HG03521 (cell line): ENCODE measurements around the gene MAP7D3.

Experiments
- ATAC-seq: cut with Tn5 transposase; IDR thresholded peaks from one replicate; pipeline ENCODE4 v1.9.1; 2021; ENCODE audit warnings: mild to moderate bottlenecking, moderate library complexity; ENCODE audit not compliant: unreplicated experiment

Gene MAP7D3

DNA sequence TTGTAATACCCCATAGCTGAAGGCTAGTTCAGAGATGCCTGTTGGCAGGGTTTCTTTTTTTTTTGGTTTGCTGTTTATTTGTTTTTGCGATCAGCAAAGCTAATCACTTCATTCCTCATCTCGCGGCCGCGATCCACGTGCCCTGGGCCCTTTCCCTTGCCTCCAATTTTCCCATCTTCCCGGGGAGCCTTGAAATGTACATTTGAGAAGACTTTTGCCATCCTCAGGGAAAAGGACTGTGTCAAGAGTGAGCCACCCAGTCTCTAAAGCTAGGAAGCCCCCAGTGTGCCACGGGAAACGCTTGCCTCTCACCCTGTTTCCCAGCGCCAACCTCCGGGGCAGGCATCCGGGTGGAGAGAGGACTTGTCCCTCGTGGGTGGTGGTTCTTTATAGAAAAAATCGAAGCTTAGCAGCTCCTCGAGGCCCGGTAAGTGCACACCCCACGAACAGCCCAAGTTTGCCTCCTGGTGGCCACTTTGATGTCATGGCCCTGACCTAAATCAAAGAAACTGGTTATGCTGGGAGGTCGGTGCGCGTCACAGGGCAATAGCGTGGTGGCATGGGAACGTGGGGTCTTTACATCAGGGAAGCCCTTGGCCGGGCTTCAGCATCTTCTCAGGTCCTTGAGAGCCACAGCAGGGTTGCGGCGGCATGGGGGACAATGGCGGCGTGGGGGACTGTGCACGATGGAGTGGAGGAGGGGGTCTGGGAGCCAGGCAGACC lies 42.0 kb downstream of the MAP7D3 start:
- ATAC-seq: no peak

GRCh38 chrX:136207546-136207945 lies 43.7 kb downstream of the MAP7D3 start:
- no peak for ATAC-seq

GRCh38 chrX:136206916-136207315 lies 44.3 kb downstream of the MAP7D3 start:
- ATAC-seq: no peak

- ATAC-seq: no peak
These were observed 45.3 kb downstream of the MAP7D3 start for GRCh38 chrX:136205882-136206380.

DNA sequence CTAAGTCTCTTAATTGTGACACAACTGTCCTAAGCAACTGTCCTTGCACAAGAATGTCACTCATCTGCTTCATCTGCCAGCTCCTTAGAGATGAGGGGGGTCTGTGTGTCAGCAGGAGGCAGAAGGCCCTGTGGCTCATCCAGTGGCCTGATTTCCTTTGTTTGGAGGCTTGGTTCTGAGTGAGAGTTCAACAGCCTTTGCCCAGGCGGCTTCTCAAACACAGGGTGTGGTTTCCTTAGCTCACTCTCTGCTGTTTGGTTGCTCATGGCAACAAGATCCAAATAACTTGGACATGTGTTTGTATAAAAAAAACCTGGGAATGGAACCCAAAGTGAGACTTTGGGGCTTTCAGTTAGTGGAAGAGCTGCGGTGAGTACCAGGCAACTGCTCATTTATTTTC lies 46.6 kb downstream of the MAP7D3 start:
- ATAC-seq: no peak

DNA sequence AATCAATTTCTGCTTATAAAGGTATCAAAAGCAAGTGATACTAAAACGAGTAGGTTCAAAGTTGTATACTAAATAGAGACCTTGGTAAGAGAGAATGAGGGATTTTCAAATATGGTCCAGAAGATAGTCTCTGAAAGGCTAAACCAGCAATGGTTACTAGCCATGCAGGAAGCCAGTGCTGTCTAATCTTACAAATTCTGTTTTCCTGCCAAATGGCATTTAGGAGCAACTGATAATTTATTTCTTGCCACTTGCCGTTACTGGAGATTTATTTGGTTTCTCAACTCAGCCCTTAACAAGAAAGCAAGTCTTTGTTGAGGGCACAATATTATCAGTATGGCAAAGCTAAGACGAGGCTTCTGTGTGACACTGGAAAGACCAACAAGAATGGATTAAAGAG lies 47.2 kb downstream of the MAP7D3 start:
- ATAC-seq: no peak

GRCh38 chrX:136203438-136203837 lies 47.8 kb downstream of the MAP7D3 start:
- no peak for ATAC-seq

DNA sequence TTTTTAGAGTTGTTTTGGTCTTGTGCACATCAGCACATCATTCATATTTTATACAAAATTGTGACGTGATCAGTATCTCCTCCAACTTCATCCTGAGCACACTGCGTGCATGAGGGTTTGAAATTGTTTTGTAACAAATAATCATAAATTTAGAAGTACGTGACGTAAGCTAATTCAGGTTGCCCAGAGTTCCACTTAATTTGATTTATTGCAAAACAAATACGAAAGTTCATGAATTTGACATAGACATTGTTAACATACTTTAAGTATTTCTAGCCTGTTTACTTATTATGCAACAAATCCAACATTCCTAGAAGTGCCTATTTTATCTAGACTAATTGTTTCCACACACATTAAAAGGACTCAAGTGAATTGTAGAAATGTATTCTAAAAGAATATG lies 48.3 kb downstream of the MAP7D3 start:
- ATAC-seq: no peak

GRCh38 chrX:136201601-136202000 lies 49.6 kb downstream of the MAP7D3 start:
- ATAC-seq: no peak

DNA sequence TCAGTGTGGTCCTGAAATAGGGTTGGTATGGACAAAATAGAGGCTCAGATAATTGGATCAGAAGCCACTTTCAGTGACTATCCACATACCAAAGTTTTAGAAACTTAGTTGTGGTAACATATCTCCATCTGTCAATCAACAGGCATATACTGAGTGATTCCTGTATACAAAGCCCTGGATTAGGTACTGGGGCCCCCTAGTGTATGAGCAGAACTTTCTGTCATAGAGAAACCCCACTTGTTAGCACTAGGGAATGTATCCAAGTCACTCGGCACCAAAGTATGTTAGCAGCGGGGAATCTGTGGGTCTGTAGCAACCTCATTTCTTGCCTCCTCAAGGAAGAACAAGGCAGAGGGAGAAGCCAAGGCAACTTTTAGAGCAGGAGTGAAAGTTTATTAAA lies 50.7 kb downstream of the MAP7D3 start:
- ATAC-seq: no peak

GRCh38 chrX:136199365-136199764 lies 51.8 kb downstream of the MAP7D3 start:
- ATAC-seq: no peak

- ATAC-seq: no peak
These were observed 52.4 kb downstream of the MAP7D3 start for GRCh38 chrX:136198678-136199243.

GRCh38 chrX:136198010-136198409 lies 53.2 kb downstream of the MAP7D3 start:
- no peak for ATAC-seq

DNA sequence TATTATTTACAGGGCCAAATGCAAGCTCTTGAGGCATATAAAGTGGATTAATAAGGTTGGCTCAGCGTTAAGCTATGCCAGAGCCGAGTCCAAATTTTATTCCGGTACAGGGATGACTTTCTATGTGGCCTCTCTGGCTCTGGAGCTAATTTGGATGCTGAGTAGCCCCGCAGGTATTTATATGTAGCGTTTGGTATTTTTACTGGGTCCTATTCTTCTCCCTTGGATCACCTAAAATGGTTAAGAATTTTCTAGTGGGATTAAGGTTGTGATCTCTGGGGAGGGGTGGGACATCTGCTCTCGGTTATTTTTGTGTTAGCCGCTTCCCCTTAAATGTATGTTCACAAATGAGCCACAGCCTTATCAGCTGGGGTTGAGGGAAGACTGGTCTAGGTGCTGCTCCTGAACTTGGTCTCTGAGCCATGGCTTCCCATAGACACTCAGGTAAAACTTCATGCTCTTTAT lies 54.5 kb downstream of the MAP7D3 start:
- no peak for ATAC-seq

GRCh38 chrX:136195247-136195646 lies 56.0 kb downstream of the MAP7D3 start:
- ATAC-seq: no peak

GRCh38 chrX:136194536-136194935 lies 56.7 kb downstream of the MAP7D3 start:
- ATAC-seq: no peak

DNA sequence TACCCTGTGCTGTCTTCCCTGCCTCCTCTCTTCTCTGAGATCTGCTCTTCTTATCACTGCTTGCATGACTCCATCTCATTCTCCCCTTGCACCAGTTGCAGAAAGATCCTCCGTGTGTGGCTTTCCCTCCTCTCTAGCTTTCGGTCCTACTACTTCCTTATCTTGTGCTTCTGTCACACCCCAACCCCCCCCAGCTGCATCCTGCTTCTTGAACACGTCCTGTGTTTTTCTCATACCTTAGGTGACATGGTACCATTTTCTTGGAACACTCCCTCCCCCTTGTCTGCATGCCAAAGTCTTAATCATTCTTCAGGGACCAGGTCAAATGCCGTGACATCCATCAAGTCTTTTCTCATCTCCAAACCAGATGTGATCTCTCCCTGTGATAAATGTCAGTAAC lies 57.4 kb downstream of the MAP7D3 start:
- no peak for ATAC-seq

GRCh38 chrX:136192839-136193414 lies 58.3 kb downstream of the MAP7D3 start:
- ATAC-seq: no peak

DNA sequence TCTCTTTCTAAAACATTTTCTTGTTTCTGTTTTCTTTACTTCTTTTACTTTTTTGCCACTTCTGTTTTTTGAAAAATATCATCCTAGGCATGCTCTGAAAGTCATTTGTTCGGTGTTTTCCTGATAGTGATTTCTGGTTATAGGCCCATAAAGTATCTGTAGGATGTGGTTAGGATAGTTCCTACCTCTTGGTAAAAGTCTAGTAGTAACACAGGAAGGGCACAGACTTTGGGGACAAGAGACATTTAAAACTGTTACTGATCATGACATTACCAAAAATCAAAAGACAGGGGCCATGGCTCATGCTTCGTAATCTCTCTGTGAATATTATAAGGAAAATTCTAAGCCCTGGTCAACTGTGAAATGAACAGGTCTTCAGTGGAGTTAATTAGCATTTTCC lies 59.1 kb downstream of the MAP7D3 start:
- ATAC-seq: no peak

DNA sequence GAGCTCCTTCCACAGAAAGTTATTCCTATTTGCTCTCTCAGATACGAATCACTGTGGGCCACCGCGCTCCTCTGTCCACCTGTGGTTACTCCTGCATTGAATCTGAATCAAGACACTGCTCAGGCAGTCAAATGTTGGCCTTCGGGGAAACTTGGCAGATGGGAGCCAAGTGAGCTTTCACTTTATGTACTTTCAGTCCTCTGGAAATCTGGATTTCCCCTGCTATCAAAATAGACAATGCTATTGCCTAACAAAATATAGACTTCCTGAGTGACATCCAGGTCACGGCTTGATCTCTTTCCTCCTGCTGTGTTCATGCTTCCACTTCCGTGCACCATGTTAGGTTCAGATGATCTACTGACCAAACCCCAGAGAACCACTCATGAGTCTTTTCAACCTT lies 60.0 kb downstream of the MAP7D3 start:
- no peak for ATAC-seq

DNA sequence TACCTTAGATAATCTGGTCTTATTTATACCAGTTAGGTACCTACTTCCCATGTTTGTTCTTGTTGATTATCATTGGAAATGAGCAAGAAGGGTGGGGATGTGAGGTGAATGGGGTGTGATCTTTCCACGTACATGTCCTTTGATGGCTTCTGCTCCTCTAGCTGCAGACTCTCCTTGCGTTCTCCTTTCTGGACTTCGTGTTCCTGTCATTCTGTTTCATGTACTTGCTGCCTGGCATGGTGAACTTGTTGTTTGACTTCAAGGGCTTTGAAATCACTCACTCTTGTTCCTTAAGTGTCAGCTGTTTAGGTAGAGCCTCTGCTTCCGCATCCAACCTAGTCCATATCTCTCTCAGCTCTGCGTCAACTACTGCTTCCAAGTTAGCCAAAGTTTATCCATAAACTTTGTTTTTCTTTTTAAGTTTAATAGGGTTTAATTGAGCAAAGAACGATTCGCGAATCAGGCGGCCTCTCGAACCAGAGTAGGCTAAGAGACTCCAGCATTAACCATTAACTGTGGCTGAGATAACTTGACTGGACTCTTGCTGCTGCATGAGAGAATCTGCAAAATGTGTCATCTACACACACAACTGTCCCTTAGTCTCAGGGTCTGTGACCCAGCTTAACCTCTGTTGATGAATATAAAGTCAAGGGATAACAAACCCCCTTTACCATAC lies 61.0 kb downstream of the MAP7D3 start:
- ATAC-seq: no peak

DNA sequence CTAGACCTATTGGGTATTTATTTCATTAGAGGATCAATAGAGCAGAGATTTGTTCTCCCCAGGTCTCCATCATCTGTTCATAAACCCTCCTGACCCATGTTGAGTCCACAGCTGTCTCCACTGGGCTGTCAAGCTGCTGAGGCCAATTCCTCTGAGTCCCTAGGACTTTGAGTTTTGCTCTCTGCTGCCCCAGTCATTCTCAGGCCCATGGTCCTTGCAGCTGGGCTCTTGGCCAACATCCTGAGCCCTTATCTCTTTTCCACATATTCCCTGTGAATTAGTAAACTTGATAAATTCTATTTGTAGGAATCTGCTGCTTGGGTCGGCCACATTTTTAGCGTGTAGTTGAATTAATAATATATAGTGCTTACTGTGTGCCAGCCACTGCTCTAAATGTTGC lies 62.0 kb downstream of the MAP7D3 start:
- ATAC-seq: no peak
